ENCODE data around the gene SIRT1. TPM values are rescaled to one million over a fixed set of nuclear protein-coding genes. Genes with fewer than 3 reads are reported as not detected.

Gene SIRT1
- total and polyA plus RNA-seq, 9 of the 15 experiments (the other 6 are each of a cell fraction or from before 2014, with no cell fraction given), result 7.8 to 25.8 (median 19.1) TPM

DNA sequence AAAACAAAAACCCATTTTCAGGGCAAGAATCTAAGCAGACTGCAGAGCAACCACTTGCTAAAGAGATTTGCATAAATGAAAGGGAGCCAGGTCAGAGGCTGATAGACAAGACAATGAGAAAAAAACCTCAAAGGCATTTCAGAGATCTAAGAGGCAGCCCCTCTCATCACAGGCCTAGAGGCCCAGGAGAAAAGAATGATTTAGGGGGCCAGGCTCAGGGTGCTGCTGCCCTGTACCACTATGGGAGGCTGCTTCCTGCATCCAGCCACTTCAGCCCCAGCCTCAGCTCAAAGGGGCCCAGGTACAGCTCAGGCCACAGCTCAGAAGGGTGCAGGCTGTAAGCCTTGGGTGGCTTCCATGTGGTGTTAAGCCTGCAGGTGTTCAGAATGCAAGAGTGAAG, 42.7 kb upstream of the SIRT1 start:
- Histone ChIP-seq H2AFZ (ENCODE audit: low read depth, low read length) (no peak overlapping the region), H3K27me3 (ENCODE audit: control insufficient read depth in 2 of 2, insufficient read depth in 2 of 2, low read length in 2 of 2) (no peaks in the 10 kb centered on the region), H4K20me1 (replicated peaks; ENCODE audit: control insufficient read depth, insufficient read depth, low read length) (no peaks in the 10 kb centered on the region), H3K36me3 (ENCODE audit: control insufficient read depth, insufficient read depth, low read length) (no peaks in the 10 kb centered on the region), H3K9me1 (ENCODE audit: control insufficient read depth, insufficient read depth, low read length) (no peaks in the 10 kb centered on the region), H3K79me2 (ENCODE audit: control insufficient read depth, insufficient read depth, low read length) (peaks cover 13% of the 10 kb centered on the region), H3K4me3 (no peak overlapping the region), H3K9ac (ENCODE audit: insufficient read depth in 1 of 2, low read depth in 2 of 2, low read length in 2 of 2) (no peak overlapping the region), H3K9me3 (replicated peaks; ENCODE audit: control insufficient read depth, insufficient read depth, low read depth, low read length) (no peaks in the 10 kb centered on the region; the same call in 1 of the 2 replicates), H3K4me1 (replicated peaks in 1 of 2; ENCODE audit: control insufficient read depth in 2 of 2, insufficient read depth in 2 of 2, low read length in 2 of 2) (no peaks in the 10 kb centered on the region; a peak in 1 of 5 replicates), H3K27ac (ENCODE audit: extremely low read depth, low read depth, low read length) (no peak overlapping the region), H3K4me2 (ENCODE audit: insufficient read depth, low read length) (no peak overlapping the region)
- CTCF ChIA-PET (ENCODE audit: low intra/inter-chr PET ratio), result no interaction called here
- no TSS peak for BruUV-seq (replicated peaks)
- POLR2A ChIA-PET, result no interaction called here
- in situ Hi-C loops (cut with MboI) (no loop called here), intact Hi-C loops (cut with micrococcal nuclease) (no loop called here)
- DNase-seq (ENCODE audit: extremely low read depth in 1 of 4, low spot score in 3 of 4), result no peak
- TF ChIP-seq TFAM (CRISPR knock-in tag; conservative IDR thresholded peaks at IDR 0.05) (no peak), BCOR (IDR thresholded peaks at IDR 0.05) (no peak), SETDB1 (IDR thresholded peaks at IDR 0.05; ENCODE audit: low read length) (no peak), DDX20 (tag; IDR thresholded peaks at IDR 0.05; ENCODE audit: low read depth) (no peak), MEF2A (IDR thresholded peaks at IDR 0.05; ENCODE audit: control insufficient read depth, low read depth, low read length) (no peak), PHF21A (IDR thresholded peaks at IDR 0.05; ENCODE audit: borderline replicate concordance, low read depth) (no peak), ZBTB8A (IDR thresholded peaks at IDR 0.05; ENCODE audit: partially characterized antibody) (no peak), NFIX (CRISPR knock-in tag; IDR thresholded peaks at IDR 0.05; ENCODE audit: low read depth) (no peak), HDAC6 (IDR thresholded peaks at IDR 0.05; ENCODE audit: low read depth, low read length) (no peak), HDAC3 (IDR thresholded peaks at IDR 0.05; ENCODE audit: borderline replicate concordance, partially characterized antibody) (no peak), ESRRA (IDR thresholded peaks at IDR 0.05; ENCODE audit: borderline replicate concordance, low read depth) (no peak)
- TF ChIP-seq, protein P1, sequence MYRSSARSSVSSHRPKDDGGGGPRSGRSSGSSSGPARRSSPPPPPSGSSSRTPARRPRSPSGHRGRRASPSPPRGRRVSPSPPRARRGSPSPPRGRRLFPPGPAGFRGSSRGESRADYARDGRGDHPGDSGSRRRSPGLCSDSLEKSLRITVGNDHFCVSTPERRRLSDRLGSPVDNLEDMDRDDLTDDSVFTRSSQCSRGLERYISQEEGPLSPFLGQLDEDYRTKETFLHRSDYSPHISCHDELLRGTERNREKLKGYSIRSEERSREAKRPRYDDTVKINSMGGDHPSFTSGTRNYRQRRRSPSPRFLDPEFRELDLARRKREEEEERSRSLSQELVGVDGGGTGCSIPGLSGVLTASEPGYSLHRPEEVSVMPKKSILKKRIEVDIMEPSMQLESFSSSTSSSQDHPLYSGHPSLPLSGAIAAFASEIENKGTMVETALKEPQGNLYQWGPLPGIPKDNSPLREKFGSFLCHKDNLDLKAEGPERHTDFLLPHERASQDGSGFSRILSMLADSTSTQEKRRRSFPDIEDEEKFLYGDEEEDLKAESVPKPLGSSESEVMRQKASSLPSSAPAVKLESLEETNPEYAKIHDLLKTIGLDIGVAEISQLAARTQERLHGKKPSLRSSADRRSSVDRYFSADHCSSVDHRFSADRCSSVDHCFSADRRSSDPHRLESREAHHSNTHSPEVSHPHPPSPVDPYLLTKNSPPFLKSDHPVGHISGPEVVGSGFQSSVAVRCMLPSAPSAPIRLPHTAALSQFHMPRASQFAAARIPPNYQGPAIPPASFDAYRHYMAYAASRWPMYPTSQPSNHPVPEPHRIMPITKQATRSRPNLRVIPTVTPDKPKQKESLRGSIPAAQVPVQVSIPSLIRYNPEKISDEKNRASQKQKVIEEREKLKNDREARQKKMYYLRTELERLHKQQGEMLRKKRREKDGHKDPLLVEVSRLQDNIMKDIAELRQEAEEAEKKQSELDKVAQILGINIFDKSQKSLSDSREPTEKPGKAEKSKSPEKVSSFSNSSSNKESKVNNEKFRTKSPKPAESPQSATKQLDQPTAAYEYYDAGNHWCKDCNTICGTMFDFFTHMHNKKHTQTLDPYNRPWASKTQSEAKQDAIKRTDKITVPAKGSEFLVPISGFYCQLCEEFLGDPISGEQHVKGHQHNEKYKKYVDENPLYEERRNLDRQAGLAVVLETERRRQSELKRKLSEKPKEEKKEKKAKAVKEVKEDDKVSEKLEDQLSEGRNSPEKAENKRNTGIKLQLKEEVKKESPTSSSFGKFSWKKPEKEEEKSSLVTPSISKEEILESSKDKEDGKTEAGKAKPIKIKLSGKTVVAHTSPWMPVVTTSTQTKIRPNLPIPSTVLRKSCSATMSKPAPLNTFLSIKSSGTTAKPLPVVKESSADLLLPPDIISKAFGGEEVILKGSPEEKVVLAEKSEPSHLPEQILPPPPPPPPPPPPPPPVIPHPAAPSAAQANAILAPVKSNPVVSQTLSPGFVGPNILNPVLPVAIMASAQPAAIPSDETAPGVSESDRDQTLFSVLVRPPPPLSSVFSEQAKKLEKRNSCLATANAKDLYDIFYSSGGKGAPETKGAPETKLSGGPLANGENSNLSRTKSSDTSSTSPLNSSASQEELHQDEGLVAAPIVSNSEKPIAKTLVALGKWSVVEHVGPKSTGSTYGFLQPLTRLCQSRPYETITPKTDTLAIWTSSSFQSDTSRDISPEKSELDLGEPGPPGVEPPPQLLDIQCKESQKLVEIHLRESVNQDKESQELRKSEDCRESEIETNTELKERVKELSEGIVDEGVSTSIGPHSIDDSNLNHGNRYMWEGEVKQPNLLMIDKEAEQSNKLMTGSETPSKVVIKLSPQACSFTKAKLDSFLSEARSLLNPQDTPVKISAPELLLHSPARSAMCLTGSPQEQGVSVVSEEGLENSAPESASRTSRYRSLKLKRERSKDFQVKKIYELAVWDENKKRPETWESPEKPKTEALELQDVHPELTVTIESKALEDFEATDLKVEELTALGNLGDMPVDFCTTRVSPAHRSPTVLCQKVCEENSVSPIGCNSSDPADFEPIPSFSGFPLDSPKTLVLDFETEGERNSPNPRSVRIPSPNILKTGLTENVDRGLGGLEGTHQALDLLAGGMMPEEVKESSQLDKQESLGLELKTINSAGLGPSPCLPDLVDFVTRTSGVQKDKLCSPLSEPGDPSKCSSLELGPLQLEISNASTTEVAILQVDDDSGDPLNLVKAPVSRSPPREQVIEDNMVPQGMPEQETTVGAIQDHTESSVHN (IDR thresholded peaks at IDR 0.05; ENCODE audit: borderline replicate concordance in 1 of 2, low read depth in 1 of 2), result no peak
- ATAC-seq, result no peak
- FAIRE-seq, result no peak

All from K562 (cell line).